ENCODE data around the gene FILIP1L.

The FILIP1L gene

DNA sequence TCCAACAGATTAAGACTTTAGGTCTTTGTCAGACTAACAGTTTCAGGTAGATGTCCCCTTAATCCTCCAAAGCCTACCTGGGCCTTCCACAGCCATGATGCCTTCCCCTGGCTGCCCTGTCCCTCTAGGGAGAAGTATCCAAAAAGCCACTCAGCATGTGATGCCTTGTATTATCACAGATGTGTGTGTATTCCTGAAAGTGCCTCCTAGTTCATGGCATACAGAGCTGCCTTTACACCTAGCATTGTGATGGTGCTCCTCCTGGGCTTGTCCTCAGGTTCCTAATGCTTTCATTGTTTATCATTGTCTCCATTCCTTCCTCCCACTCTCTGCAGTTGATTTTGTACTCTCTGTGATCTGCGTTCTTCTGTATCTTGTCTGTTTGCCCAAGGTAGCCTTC is 253.1 kb downstream of the FILIP1L start:
- TF ChIP-seq CTCF (IDR thresholded peaks at IDR 0.05) = no peak
- H3K4me3 Mint-ChIP-seq = no peak overlapping the region
- H3K9me3 Mint-ChIP-seq = peaks cover 3% of the 10 kb centered on the region
- H3K27me3 Mint-ChIP-seq (ENCODE audit: low read depth, poor library complexity) = peaks cover 4% of the 10 kb centered on the region
- no peak for DNase-seq
- no peak overlapping the region for H3K27ac Mint-ChIP-seq
- peaks cover 30% of the 10 kb centered on the region for H3K36me3 Mint-ChIP-seq (ENCODE audit: low read depth)
- H3K4me1 Mint-ChIP-seq = peaks cover 12% of the 10 kb centered on the region

DNA sequence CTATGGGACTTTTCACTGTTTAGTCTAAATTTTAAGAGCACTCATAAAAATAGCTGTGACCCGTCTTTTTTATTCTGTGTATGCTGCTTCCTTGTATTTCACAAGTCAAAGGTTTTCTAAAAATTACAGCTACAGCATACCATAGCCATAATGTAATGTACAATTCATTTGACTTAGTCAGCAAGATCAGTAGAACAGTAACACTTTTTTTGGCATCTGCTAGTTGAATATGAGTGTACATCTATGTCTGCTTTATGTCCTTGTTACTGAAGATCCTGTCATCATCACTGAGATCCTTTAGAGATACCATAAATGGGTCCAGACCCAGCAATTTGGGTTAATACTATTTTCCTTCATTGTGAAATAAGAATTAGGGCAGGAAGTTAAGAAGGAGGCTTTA is 254.5 kb downstream of the FILIP1L start:
- Mint-ChIP-seq H3K27me3 (ENCODE audit: low read depth, poor library complexity) (peaks cover 4% of the 10 kb centered on the region), H3K27ac (no peak overlapping the region), H3K4me3 (no peak overlapping the region), H3K4me1 (peaks cover 6% of the 10 kb centered on the region), H3K36me3 (ENCODE audit: low read depth) (peaks cover 30% of the 10 kb centered on the region), H3K9me3 (peaks cover 3% of the 10 kb centered on the region)
- DNase-seq = no peak
- TF ChIP-seq CTCF (IDR thresholded peaks at IDR 0.05) = no peak

- no peak for TF ChIP-seq CTCF (IDR thresholded peaks at IDR 0.05)
- no peak for DNase-seq
- Mint-ChIP-seq H3K9me3 (peaks cover 3% of the 10 kb centered on the region), H3K27me3 (ENCODE audit: low read depth, poor library complexity) (no peaks in the 10 kb centered on the region), H3K27ac (no peak overlapping the region), H3K4me1 (peaks cover 6% of the 10 kb centered on the region), H3K36me3 (ENCODE audit: low read depth) (peaks cover 17% of the 10 kb centered on the region), H3K4me3 (no peak overlapping the region)
Measured at GRCh38 chr3:99858469-99858868, 255.8 kb downstream of the FILIP1L start.

- peaks cover 6% of the 10 kb centered on the region for H3K4me1 Mint-ChIP-seq
- no peak for DNase-seq
- no peaks in the 10 kb centered on the region for H3K27me3 Mint-ChIP-seq (ENCODE audit: low read depth, poor library complexity)
- peaks cover 10% of the 10 kb centered on the region for H3K36me3 Mint-ChIP-seq (ENCODE audit: low read depth)
- no peak overlapping the region for H3K27ac Mint-ChIP-seq
- no peak overlapping the region for H3K4me3 Mint-ChIP-seq
- TF ChIP-seq CTCF (IDR thresholded peaks at IDR 0.05) = no peak
- H3K9me3 Mint-ChIP-seq = no peaks in the 10 kb centered on the region
Measured at GRCh38 chr3:99857278-99857677, 257.0 kb downstream of the FILIP1L start.

DNA sequence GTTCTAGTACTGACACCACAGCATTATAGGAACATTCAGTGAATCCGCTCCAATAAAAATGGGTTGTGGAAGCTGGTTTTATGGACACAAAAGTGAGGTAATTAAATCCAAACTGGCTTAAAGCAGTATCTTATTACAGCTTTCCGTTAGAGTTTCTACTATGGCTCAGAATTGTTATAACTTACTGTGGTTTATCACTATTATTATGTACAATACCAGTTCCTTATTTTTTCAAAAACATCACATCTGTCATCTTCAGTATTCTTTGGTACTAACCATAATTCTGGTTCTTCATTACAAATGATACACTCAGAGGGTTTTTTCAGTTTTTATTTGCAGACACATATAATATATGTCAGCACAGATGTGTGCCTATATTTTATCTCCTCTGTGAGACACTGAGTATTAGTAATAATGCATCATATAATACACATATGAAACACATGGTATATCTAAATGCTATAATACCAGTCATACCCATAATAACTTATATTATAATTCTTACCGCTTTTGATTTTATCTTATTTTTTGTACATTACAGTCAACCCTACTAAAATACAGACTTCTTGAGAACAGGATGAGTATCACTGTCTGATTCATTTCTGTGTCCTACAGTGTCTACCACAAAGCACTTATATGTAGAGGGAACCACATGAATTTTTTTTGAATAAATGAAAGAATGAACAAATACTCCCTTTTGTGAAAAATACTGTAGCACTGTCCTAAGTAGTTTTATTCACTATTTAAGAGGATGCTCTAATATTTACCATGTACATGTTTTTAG is 257.7 kb downstream of the FILIP1L start:
- H3K36me3 Mint-ChIP-seq (ENCODE audit: low read depth) = peaks cover 5% of the 10 kb centered on the region
- TF ChIP-seq CTCF (IDR thresholded peaks at IDR 0.05) = no peak
- no peak overlapping the region for H3K4me3 Mint-ChIP-seq
- no peak for DNase-seq
- H3K4me1 Mint-ChIP-seq = peaks cover 6% of the 10 kb centered on the region
- no peaks in the 10 kb centered on the region for H3K9me3 Mint-ChIP-seq
- no peak overlapping the region for H3K27ac Mint-ChIP-seq
- H3K27me3 Mint-ChIP-seq (ENCODE audit: low read depth, poor library complexity) = no peaks in the 10 kb centered on the region

GRCh38 chr3:99855900-99856299 is 258.4 kb downstream of the FILIP1L start:
- Mint-ChIP-seq H3K4me3 (no peak overlapping the region), H3K27ac (no peak overlapping the region)

More at GRCh38 chr3:99855900-99856299, 258.4 kb downstream of the FILIP1L start:
- H3K9me3 Mint-ChIP-seq = no peaks in the 10 kb centered on the region
- DNase-seq = no peak
- H3K4me1 Mint-ChIP-seq = peaks cover 6% of the 10 kb centered on the region
- TF ChIP-seq CTCF (IDR thresholded peaks at IDR 0.05) = no peak
- no peaks in the 10 kb centered on the region for H3K27me3 Mint-ChIP-seq (ENCODE audit: low read depth, poor library complexity)
- peaks cover 5% of the 10 kb centered on the region for H3K36me3 Mint-ChIP-seq (ENCODE audit: low read depth)

Data from nephron progenitor cell (in vitro differentiated cells).